ENCODE data around the gene NTRK1. TPM values are rescaled to one million over a fixed set of nuclear protein-coding genes. Genes with fewer than 3 reads are reported as not detected.

NTRK1 gene
- total and polyA plus RNA-seq, 4 donors = 0.15 to 0.61 (median 0.24) TPM; not detected in 1

DNA sequence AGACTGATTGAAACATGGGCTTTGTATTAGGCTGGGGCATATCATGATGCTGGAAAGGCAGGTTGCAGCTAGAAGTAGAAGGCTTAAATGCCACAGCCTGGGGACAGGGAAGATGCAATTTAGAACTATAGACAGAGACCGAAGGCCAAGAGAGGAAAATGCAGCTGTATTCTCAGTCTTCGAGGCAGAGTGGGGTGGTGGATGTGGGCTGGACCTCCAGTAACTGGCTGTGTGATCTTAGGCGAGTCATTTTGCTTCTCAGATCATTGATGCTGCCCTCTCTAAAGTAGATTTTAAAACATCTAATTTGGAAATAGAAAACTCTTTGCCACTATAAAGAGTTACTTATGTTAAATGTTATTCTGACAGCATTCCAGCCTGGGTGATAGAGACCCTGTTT is 26.3 kb upstream of the NTRK1 start:
- ATAC-seq (ENCODE audit: insufficient read depth, low FRiP score) = no peak
- H3K36me3 ChIP-seq (ENCODE audit: control insufficient read depth in 4 of 4, insufficient read depth in 4 of 4, low read length in 4 of 4) = no peaks in the 10 kb centered on the region

GRCh38 chr1:156836041-156836654 is 24.5 kb upstream of the NTRK1 start:
- H3K36me3 ChIP-seq (ENCODE audit: control insufficient read depth in 4 of 4, insufficient read depth in 4 of 4, low read length in 4 of 4) = no peaks in the 10 kb centered on the region

More for the DNA sequence above, 26.3 kb upstream of the NTRK1 start:
- Histone ChIP-seq H3K27me3 (ENCODE audit: control insufficient read depth in 3 of 3, insufficient read depth in 3 of 3, low read length in 2 of 3) (peaks cover 0 to 31% (median 25%) of the 10 kb centered on the region in 3 donors), H3K4me3 (no peak overlapping the region), H3K9ac (ENCODE audit: insufficient read depth in 1 of 2, low read length in 2 of 2) (no peak overlapping the region), H3K27ac (ENCODE audit: low read depth in 1 of 2, low read length in 1 of 2) (no peak overlapping the region), H3K4me1 (ENCODE audit: control insufficient read depth in 5 of 5, insufficient read depth in 5 of 5, low read length in 5 of 5) (no peaks in the 10 kb centered on the region), H3K9me3 (ENCODE audit: control insufficient read depth in 4 of 4, insufficient read depth in 3 of 4, low read length in 3 of 4) (no peaks in the 10 kb centered on the region)
- TF ChIP-seq, protein P1, sequence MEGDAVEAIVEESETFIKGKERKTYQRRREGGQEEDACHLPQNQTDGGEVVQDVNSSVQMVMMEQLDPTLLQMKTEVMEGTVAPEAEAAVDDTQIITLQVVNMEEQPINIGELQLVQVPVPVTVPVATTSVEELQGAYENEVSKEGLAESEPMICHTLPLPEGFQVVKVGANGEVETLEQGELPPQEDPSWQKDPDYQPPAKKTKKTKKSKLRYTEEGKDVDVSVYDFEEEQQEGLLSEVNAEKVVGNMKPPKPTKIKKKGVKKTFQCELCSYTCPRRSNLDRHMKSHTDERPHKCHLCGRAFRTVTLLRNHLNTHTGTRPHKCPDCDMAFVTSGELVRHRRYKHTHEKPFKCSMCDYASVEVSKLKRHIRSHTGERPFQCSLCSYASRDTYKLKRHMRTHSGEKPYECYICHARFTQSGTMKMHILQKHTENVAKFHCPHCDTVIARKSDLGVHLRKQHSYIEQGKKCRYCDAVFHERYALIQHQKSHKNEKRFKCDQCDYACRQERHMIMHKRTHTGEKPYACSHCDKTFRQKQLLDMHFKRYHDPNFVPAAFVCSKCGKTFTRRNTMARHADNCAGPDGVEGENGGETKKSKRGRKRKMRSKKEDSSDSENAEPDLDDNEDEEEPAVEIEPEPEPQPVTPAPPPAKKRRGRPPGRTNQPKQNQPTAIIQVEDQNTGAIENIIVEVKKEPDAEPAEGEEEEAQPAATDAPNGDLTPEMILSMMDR (IDR thresholded peaks at IDR 0.05; ENCODE audit: control extremely low read depth, extremely low read depth) = no peak
- DNase-seq = no peak
- WGBS, 2 donors = 78 to 92% methylated on average over 3 of the region's 3 CpGs

DNA sequence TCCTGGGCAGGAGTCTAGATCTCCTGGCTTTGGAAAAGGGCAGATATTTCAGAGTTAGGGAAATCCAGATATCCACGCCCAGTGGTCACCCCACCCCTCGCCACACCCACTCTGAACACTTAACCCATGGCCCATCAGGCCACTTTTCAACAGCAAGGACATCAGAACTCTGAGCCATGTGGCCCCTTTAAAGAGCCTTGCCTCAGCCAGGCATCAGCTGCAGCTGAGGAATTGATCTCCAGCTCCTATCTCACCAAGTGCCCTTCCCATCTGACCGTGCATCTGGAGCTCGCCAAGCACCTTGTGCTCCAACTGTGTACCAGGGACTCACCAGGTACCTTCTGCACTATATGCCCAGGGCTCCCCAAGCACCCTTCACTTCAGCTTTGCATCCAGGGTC is 23.8 kb upstream of the NTRK1 start:
- ATAC-seq (ENCODE audit: insufficient read depth, low FRiP score) (no peak), DNase-seq (no peak)
- H3K4me3 ChIP-seq = no peak overlapping the region
- no peaks in the 10 kb centered on the region for H3K9me3 ChIP-seq (ENCODE audit: control insufficient read depth in 4 of 4, insufficient read depth in 3 of 4, low read length in 3 of 4)
- no peak overlapping the region for H3K9ac ChIP-seq (ENCODE audit: insufficient read depth in 1 of 2, low read length in 2 of 2)
- no peaks in the 10 kb centered on the region for H3K4me1 ChIP-seq (ENCODE audit: control insufficient read depth in 5 of 5, insufficient read depth in 5 of 5, low read length in 5 of 5)
- no peak overlapping the region for H3K27ac ChIP-seq (ENCODE audit: low read depth in 1 of 2, low read length in 1 of 2)
- peaks cover 0 to 37% (median 20%) of the 10 kb centered on the region in 3 donors for H3K27me3 ChIP-seq (ENCODE audit: control insufficient read depth in 3 of 3, insufficient read depth in 3 of 3, low read length in 2 of 3)
- H3K36me3 ChIP-seq (ENCODE audit: control insufficient read depth in 4 of 4, insufficient read depth in 4 of 4, low read length in 4 of 4) = no peaks in the 10 kb centered on the region
- 78 to 88% methylated on average over 4 of the region's 4 CpGs for WGBS, 2 donors
- TF ChIP-seq, protein P1 (IDR thresholded peaks at IDR 0.05; ENCODE audit: control extremely low read depth, extremely low read depth) = no peak

More at GRCh38 chr1:156836041-156836654, 24.5 kb upstream of the NTRK1 start:
- Histone ChIP-seq H3K27me3 (ENCODE audit: control insufficient read depth in 3 of 3, insufficient read depth in 3 of 3, low read length in 2 of 3) (peaks cover 0 to 34% (median 23%) of the 10 kb centered on the region in 3 donors), H3K9me3 (ENCODE audit: control insufficient read depth in 4 of 4, insufficient read depth in 3 of 4, low read length in 3 of 4) (no peaks in the 10 kb centered on the region), H3K4me3 (no peak overlapping the region), H3K27ac (ENCODE audit: low read depth in 1 of 2, low read length in 1 of 2) (no peak overlapping the region), H3K4me1 (ENCODE audit: control insufficient read depth in 5 of 5, insufficient read depth in 5 of 5, low read length in 5 of 5) (no peaks in the 10 kb centered on the region), H3K9ac (ENCODE audit: insufficient read depth in 1 of 2, low read length in 2 of 2) (no peak overlapping the region)
- ATAC-seq (ENCODE audit: insufficient read depth, low FRiP score) = no peak
- DNase-seq = no peak
- TF ChIP-seq, protein P1 (IDR thresholded peaks at IDR 0.05; ENCODE audit: control extremely low read depth, extremely low read depth) = no peak
- WGBS, 2 donors = 53 to 68% methylated on average over 5 of the region's 5 CpGs

All from lung (tissue), 12 donors.